NOMO-1 treated with dmso at 0.1 percent for 144 hours (cell line): ENCODE data around the gene HOXA10.
A peak's percentile ranks its signal among the peaks of the same experiment; 100 is the strongest.

Experiments used
- DNase-seq: peaks from one replicate; lab custom pipeline; 2025; ENCODE audit not compliant: unreplicated experiment; lab: John Stamatoyannopoulos, UW

HOXA10 gene

DNA sequence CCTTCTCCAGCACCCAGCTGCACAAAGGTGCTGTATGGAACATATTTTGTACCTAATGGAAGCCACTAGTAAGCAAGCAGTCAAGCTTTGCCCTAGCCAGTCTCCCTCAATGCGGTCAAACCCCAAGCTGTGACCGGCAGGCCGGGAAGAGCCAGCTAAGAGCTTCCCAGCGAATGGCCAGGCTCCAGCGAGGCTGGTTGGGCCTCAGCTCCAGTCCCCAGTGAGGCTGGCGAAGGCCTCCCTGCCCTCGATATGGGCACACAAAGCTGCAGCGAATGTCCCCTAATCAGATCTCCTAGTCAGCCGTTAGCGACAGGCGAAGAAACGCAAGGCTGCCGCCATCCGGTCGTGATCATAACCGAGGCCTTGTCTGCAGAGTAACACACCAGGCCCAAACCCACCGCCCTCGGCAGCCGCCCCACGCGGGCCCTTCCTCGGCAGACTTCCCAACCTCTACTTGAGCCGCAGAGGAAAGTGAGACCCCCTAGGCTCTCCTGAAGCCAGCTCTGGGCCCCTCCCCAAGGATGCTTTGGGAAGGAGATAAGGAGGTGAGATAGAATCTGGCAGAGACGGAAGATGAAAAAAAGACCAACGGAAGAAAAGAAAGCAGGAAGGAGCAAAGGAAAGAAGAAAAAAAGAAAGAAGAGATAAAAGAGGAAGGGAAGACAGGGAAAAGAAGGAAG, 5.7 kb downstream of the HOXA10 start:
- DNase-seq = no peak

DNA sequence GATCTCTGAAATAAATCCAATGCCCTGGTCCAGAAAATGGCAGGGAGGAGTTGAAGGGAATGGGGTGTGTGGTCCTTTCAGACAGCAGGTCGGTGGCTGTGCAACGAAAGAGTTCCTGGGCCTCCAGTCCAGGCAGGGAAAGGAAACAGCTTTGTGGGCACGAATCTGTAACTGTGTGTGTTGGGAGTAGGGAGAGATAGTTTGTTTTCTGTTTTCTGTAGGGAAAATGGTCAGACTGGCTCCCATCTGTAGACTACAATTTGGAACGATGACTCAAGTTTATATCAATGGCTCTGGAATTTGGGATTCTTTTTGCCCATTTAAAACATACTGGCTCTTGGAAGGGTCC, 6.2 kb downstream of the HOXA10 start:
- no peak for DNase-seq

- no peak for DNase-seq
Observed at GRCh38 chr7:27166531-27167505, 7.3 kb downstream of the HOXA10 start.

GRCh38 chr7:27165996-27166530, 8.1 kb downstream of the HOXA10 start:
- DNase-seq = no peak

GRCh38 chr7:27165089-27165995, 8.8 kb downstream of the HOXA10 start, which contains the start of gene HOXA9:
HOXA9 (minus strand) TSS chr7:27165537; CDS start chr7:27165457, 80 bp downstream.
- peak; percentile 81 for DNase-seq

DNA sequence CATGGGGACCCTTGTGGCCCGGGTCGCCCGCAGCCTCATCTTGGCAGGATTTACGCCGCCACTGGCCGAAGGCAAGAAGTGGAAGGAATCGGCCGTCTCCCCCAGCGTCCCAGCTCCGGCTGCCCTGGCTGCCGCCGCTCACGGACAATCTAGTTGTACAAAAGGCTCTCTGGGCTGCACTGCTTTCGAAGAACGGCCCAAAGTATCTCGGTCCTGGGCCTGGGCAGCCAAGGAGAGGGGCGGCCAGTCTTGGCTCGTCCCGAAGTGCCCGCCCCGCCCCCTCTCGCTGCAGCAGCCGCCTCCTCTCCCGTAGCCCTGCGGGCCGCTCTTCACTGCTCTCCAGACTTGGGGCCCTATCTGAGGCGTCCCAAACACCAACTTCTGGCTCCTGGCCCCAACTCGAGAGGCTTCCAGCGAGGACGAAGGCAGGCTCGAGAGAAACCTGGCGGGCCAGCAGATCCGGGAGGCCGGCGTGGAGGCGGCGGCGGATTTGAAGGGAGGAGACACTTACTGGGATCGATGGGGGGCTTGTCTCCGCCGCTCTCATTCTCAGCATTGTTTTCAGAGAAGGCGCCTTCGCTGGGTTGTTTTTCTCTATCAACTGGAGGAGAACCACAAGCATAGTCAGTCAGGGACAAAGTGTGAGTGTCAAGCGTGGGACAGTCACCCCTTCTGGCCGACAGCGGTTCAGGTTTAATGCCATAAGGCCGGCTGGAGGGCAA, 9.6 kb downstream of the HOXA10 start:
- no peak for DNase-seq

DNA sequence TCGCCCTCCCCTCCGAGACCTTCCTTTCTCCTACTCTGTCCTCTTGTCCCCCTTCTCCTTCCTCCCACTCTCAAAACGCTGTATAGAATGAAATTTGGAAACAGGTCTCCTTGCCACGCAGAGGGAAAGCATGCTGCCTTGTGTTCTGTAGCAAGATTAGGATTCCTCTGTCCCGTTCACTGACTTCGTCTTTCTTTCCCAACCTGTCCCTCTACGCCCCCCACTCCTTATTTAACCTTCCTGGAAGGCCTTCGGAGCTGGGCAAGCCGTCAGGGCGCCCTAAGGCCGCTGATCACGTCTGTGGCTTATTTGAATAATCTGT, 10.1 kb downstream of the HOXA10 start:
- no peak for DNase-seq

GRCh38 chr7:27163288-27164044, 10.7 kb downstream of the HOXA10 start:
- no peak for DNase-seq

DNA sequence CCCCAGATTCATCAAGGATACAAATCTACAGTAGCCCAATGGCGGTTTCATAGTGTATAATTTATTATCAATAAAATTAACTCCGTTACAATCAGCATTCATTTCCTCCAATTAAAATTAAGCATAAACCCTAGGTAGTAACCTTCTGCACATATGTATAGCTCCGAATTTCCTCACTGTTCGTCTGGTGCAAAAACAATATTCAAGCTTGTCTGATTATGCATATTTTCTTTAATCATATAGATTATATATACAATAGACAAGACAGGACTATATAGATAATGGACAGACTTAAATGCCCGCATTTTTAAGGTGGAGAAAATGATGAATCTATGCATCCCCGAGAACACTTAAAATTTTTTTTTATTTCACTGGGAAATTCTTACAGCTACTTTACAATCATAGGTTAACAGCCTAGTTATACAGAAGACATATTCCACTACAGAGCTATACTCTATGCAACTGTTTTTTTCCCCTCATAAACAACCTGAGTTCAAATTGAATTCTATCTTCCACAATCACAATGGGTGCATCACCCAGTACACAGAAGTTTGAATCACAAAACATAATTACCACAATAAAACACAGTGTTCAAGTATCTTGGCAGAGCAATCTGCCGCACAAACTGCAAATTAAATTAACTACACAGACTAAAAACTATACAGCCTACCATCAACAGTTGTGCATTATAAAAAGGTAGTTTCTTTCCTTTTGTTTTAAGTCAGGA, 11.4 kb downstream of the HOXA10 start:
- DNase-seq = no peak

- DNase-seq = no peak
Observed at GRCh38 chr7:27161721-27162560, 12.2 kb downstream of the HOXA10 start.

DNA sequence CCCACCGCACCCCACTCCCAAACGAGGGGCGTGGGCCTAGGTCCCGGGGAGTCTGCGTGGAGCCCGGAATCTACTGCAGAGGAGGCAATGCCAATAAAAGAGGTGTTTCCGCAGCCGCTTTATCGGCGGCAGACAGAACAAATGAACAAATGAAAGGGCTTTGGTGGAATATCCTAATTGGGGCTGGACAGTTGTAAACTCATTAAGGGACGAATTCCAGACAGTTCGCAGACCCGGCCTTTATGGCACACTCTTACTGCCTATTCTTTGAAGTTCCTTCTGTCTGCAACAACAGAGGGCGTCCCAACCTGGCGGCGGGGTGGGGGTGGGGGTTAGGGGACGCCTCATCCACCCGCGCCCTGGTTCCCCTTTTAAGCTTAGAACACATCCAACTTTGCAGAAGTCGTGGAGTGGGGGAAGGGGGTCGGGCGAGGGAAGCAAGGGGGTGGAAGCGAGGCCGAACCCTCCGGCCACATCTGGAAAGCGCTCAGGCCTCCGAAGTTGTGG, 12.9 kb downstream of the HOXA10 start:
- peak; percentile 63 for DNase-seq

GRCh38 chr7:27160546-27161213, 13.4 kb downstream of the HOXA10 start:
- peak; percentile 74 for DNase-seq

GRCh38 chr7:27160145-27160545, 14.0 kb downstream of the HOXA10 start:
- no peak for DNase-seq

DNA sequence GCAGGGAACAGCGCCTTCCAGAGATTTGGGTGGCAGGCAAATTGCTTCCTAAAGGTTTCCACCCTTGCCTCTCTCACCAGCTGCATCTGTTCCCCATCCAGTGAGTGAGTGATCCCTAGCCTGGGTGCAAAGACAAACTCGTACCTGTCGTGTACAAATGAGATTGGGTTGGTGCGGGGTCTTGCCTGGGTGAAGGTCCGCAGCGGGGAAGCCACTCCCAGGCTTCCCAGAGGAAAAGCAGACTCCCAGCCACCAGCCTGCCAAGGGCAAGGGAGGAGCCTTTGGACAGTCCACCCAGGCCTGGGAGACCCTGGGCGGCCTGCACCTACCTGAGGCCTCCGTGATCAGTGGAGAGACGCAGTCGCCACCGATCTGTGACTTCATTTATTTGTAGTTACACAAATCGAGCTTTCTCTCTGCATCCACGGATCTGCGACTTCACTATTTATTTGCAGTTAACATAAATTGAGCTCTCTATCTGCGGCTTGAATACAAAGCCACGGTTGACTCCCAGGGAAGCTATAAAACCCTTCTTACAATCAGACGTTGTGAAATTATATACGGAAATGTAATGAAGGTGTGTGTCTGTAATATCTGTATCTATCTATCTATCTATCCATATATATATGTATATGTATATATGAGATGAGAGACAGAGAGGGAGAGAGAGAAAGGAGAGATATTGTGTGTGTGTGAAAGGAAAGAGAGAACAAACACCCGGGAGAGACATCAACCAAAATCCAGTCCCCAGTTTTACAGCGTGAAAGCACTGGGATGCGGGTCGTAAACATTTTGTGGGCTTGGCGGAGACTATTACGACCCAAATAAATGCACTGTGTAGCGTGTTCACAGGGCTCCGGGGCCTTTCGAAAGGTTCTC, 14.6 kb downstream of the HOXA10 start:
- DNase-seq = no peak

GRCh38 chr7:27158436-27159265, 15.5 kb downstream of the HOXA10 start:
- no peak for DNase-seq
